GM12801 (cell line): ENCODE measurements around the gene SUPT3H.

Experiments
- TF ChIP-seq, protein P1 (sequence below): IDR thresholded peaks from one replicate; pipeline ENCODE4 v1.5.1; 2011; ENCODE audit warnings: control low read depth; ENCODE audit not compliant: insufficient read length; ENCODE audit errors: extremely low read depth

SUPT3H gene

DNA sequence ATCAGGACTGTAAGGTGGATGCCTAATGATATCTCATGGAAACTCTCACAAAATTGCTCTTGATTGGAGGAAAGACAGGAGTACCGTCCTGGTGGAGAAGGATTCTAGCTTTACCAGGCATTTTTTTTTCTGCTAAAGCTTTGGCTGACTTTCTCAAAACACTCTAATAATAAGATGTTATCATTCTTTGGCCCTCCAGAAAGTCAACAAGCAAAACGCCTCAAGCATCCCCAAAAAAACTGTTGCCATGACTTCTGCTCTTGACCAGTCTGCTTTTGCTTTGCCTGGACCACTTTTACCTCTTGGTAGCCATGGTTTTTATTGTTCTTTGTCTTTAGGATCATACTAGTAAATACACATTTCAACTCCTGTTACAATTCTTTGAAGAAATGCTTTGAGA, 105.1 kb downstream of the SUPT3H start:
- TF ChIP-seq, protein P1, sequence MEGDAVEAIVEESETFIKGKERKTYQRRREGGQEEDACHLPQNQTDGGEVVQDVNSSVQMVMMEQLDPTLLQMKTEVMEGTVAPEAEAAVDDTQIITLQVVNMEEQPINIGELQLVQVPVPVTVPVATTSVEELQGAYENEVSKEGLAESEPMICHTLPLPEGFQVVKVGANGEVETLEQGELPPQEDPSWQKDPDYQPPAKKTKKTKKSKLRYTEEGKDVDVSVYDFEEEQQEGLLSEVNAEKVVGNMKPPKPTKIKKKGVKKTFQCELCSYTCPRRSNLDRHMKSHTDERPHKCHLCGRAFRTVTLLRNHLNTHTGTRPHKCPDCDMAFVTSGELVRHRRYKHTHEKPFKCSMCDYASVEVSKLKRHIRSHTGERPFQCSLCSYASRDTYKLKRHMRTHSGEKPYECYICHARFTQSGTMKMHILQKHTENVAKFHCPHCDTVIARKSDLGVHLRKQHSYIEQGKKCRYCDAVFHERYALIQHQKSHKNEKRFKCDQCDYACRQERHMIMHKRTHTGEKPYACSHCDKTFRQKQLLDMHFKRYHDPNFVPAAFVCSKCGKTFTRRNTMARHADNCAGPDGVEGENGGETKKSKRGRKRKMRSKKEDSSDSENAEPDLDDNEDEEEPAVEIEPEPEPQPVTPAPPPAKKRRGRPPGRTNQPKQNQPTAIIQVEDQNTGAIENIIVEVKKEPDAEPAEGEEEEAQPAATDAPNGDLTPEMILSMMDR, result no peak

DNA sequence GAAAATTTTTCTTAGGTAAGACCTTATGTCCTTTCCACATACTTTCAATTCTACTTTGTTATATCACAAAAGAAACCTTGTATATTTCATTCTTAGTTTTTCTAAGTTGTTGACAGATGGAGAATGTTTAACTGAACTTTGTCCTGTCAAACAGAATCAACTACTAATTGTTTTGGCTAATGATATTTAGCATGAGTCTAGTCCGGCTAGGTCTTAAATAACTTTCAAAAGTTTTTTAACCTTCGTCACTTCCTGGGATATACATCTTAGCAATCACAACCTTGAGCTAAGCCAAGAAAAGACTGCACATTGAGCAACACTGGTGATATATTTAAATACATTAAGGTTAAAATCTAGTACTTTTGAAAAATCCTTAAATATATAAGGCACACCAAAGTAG, 112.5 kb downstream of the SUPT3H start:
- TF ChIP-seq, protein P1, result no peak

DNA sequence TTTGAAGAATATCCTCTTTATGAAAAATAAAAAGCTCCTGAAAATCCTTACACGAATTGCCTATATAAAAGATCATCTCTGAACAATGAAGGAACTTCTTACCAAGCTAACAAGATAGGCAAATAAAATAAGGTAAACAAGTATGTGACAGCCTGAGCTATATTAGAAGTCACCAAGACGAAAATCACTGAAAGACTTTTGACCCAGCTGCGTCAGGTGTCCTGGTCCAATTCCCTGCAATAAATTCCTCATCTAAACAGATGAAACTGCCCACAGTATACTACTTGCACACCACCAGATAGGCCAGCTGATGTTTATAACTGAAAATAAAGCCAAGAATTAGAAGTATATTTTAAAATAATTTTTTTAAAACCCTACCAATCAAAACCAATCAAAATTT, 117.0 kb downstream of the SUPT3H start:
- TF ChIP-seq, protein P1, result no peak

DNA sequence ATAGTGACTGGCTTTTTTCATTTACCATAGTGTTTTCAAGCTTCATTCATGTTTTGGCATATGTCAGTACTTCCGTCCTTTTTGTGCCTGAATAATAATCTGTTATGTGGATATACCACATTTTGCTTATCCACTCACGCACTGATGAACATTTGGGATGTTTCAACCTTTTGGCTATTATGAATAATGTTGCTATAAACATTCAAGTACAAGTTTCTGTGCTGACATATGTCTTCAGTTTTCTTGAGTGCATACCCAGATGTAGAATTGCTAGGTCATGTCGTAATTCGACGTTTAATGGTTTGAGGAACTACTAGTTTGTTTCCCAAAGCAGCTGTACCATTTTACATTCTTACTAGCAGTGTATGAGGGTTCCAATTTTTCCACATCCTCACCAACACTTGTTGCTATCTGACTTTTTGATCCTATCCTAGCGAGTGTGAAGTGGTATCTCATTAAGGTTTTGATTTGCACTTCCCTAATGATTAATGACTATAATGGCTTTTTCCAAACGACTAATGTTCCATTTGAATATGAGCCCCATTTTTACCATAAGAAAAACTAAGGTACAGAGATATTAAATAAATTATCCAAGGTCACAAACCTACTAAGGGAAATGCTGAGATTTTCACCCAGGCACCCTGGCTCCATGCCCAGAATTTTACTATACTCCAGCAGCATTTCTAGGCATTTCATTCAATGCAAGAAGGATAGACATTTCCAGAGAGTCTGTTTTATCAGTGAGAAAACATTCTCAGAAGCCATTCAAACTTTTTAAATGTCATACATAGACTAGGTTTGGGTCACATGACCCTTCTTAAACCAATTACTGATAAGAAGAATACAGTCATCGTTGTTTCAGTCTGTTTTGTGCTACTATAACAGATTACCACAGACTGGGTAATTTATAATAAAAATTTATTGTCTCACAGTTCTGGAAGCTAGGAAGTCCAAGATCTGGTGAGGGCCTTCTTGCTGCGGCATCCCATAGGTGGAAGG, 120.7 kb downstream of the SUPT3H start:
- TF ChIP-seq, protein P1, result no peak

GRCh38 chr6:45255434-45255833, 122.3 kb downstream of the SUPT3H start:
- TF ChIP-seq, protein P1, result no peak

DNA sequence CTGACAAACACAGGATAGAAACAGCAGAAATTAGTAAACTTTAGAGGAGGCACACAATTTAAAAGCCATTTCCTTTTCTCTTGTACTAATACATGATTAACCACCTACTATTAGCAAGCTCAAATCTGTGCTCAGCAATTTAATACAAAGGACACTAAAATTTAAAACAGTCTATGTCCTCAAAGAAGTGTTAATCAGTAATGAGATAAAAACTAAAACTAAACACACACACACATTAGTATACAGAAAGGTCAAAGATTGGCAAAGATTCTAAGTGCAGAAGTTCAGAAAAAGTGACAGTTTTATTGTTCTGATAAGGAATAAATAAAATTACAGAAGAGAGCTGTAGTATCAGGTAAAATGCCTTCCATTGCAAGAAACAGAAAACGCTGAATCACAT, 123.5 kb downstream of the SUPT3H start:
- TF ChIP-seq, protein P1, result no peak

- TF ChIP-seq, protein P1, result no peak
Measured at GRCh38 chr6:45253453-45253852, 124.3 kb downstream of the SUPT3H start.
